Bladder microvascular endothelial cell (primary cell): ENCODE measurements around the gene KLF8. TPM values are rescaled to one million over a fixed set of nuclear protein-coding genes. Genes with fewer than 3 reads are reported as not detected.

Experiments
- total RNA-seq: library from RNA; depleted of rRNA; stranded (reverse); fragments of >200 nt; gene quantifications from 2 replicates; pipeline ENCODE4 v1.2.3, GENCODE V29; 2014

Gene KLF8
- 0.44 and 0.65 TPM in 2 replicates for total RNA-seq

GRCh38 chrX:56232221-56233082 is at the start of gene KLF8:
KLF8 (plus strand) TSS chrX:56232356; CDS start chrX:56233335, 979 bp downstream.

